ENCODE results near the gene UTP20.
A peak's percentile ranks its signal among the peaks of the same experiment; 100 is the strongest.

The UTP20 gene

GRCh38 chr12:101280006-101280505, at the start of gene UTP20:
TSS of gene UTP20 (plus strand) at chr12:101280105. CDS start at chr12:101280283, 178 bp downstream.
- peak; percentile 90 for DNase-seq (ENCODE audit: low read depth)

DNA sequence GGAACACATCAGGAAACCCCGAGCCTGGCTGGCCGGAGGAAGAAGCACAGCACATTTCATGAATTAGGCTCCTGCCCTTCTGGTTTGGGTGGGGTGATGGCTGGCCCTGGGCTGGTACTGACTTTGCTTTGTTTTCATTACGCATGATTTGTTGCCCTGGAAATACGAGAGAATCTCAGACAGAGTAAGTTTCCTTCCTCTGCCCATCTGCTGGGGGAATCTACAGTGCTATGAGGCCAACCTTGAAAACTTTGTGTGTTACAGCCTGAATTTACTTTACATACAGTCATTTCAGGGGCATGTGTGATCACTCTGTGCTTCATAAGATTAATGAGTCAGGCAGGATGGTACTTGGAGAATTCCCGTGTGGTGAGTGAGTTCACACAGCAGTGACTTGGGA, 49.4 kb upstream of the UTP20 start:
- no peak for DNase-seq (ENCODE audit: low read depth)

DNA sequence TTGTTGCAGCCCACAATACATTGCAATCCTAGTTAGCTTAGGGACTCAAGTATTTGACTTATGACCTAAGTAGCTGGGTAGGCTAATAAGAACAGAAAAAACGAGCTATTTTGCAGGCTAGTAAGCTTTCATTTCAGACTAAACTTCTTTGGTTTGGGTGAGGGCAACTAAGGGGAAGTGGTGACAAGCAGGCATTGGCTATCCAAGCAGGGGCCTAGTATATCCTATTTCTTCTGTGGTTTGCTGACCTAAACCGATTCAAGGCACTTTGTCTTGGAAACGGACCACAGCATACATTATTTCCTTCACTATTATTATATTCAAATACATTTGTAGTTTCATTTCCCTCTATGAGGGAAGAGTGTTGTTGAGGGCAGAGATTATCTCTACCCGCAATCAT, 48.3 kb upstream of the UTP20 start:
- DNase-seq (ENCODE audit: low read depth): no peak

DNA sequence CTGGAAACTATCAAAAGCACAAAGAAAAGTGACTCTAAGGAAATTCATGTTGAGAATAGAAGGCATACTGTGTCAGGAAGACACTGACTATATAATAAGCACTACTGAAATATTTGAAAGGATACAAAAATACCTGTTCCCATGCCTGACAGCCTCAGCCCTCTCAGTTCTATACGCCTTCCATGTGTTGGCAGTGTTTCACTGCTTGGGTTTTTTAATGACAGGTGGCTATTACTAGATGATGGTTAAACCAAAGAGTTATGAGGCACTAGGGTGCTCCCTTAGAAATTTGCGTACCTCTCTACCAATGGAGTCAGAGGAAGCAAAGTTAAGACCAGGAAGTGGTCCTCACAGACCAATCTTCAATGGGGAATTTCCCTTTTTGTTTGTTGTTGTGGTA, 44.2 kb upstream of the UTP20 start:
- no peak for DNase-seq (ENCODE audit: low read depth)

GRCh38 chr12:101238306-101238705, 41.6 kb upstream of the UTP20 start:
- no peak for DNase-seq (ENCODE audit: low read depth)

DNA sequence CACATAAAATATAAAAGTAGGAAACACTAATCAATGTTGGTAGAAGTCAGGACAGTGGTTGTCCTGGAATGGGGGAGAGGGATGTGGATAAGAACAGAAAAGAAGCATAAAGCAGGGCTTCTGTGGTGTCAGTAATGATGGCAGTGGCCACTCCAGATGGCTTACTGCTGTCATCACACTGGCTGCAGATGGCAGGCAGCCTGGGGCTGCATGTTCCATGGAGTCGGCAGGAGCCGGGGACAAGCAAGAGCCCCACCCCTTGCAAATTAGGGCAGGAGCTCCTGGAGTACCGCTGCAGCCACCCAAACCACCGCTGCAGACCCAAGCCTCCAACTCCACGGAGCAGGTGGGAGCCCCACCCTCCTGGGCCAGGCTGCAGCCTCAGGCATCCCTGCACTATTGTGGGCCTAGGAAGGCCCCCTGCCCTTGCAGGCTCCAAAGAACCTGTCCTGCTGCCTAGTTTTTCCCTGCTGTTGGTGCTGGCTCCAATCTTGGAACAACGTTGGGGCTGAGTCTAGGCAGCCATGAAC, 41.0 kb upstream of the UTP20 start:
- no peak for DNase-seq (ENCODE audit: low read depth)

DNA sequence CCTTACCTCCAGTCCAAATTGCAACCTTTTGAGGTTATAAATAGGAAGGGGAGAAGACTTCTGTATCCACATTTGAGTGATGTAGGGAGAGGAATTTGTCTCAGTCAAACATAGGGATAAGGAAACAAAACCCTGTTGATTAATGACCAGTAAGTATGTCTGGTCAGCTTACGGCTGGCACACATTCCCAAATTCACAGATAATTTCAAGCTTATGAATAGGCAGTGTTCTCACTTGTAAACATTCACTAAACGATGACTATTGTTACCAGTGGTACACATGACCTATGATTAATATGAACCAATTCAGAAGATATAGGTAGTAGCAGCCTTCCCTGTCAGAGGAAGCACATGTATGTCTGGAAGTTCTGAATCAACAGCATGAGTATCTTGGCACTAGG, 36.8 kb upstream of the UTP20 start:
- no peak for DNase-seq (ENCODE audit: low read depth)

GRCh38 chr12:101243616-101244015, 36.3 kb upstream of the UTP20 start:
- no peak for DNase-seq (ENCODE audit: low read depth)

DNA sequence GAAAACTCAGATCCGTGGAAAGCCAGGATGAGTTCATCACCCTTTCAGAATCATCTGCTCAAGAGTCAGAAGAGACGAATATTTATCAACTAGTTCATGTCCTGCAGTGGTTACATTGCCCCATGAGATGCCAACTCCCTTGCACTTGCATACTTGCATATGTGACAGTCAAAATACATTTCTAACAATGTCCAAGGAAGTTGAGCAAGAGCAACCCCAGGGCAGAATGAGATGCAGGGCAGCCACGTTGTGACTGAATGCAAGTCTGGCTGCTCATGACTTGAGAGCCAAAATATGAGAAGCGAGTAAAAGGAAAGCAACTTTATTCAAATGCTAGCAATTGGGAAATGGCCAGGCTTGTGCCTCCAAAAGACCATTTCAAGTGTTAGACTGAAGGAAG, 23.6 kb upstream of the UTP20 start:
- DNase-seq (ENCODE audit: low read depth): no peak

DNA sequence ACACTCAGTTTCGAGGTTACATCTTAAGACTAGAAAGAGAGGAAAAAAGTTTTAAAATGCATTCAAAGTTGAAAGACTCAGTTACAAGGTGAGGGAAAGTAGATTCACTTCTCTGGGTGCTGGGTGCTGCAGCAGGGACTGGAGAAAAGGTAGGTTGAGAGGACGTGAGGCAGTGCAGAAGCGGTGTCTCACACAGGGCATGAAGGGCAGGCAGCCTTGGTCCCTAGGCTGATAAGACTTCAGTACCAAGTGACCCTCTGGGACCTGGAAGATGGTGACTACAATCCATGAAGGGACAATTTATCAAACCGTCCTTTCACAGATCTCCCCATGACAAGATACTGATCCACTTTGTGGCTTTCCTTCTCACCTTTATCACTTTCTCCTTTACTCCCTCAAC, 22.5 kb upstream of the UTP20 start:
- DNase-seq (ENCODE audit: low read depth): no peak

GRCh38 chr12:101267111-101267510, 12.8 kb upstream of the UTP20 start:
- no peak for DNase-seq (ENCODE audit: low read depth)

- no peak for DNase-seq (ENCODE audit: low read depth)
Observed at GRCh38 chr12:101276433-101276832, 3.5 kb upstream of the UTP20 start.

- DNase-seq (ENCODE audit: low read depth): no peak
Observed at GRCh38 chr12:101277443-101277842, 2.5 kb upstream of the UTP20 start.

- DNase-seq (ENCODE audit: low read depth): no peak
Observed at GRCh38 chr12:101287357-101287756, 7.5 kb downstream of the UTP20 start.

- no peak for DNase-seq (ENCODE audit: low read depth)
Observed at GRCh38 chr12:101297661-101298060, 17.8 kb downstream of the UTP20 start.

GRCh38 chr12:101298426-101298825, 18.5 kb downstream of the UTP20 start:
- no peak for DNase-seq (ENCODE audit: low read depth)

GRCh38 chr12:101299346-101299745, 19.4 kb downstream of the UTP20 start:
- DNase-seq (ENCODE audit: low read depth): no peak

DNA sequence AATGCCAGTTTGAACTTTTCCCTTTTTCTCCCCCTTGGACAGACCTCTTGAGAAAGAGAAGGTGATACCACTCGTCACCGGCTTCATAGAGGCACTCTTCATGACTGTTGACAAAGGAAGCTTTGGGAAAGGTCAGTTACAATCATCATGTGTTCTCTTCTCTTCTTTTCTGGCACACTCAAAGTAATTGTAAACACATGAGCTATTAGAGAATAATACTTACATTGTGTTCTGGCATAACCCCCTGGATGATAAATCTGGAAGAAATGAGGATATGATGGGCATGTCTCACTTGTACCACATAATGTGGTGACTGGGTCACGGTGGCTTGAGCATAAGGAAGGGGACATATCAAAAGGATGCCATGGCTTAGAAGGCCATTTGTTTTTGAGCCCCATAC, 20.0 kb downstream of the UTP20 start:
- DNase-seq (ENCODE audit: low read depth): no peak

- DNase-seq (ENCODE audit: low read depth): no peak
Observed at GRCh38 chr12:101302741-101303140, 22.8 kb downstream of the UTP20 start.

DNA sequence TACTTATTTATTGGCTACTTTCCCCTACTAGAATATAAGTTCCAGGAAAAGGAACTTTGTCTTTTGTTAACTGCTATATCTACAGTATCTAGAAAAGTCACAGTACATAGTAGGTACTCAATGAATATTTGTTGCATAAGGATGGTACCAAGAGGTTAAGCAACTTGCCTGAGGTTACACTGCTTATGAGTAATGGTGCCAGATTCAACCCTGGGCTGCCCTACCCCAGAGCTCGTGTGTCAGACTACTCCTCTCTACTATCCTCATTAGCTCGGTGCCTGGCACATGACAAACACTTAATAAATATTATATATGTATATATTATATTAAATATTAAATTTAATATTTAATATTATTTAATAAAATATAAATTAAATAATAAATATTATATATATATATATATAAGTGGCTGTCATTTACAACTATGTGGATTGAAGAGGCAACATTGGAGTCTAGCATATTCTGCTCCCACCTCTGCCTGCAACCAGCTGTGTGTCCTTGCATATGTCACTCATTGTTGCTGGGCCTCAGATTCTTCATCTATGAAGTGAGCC, 25.4 kb downstream of the UTP20 start:
- DNase-seq (ENCODE audit: low read depth): no peak

DNA sequence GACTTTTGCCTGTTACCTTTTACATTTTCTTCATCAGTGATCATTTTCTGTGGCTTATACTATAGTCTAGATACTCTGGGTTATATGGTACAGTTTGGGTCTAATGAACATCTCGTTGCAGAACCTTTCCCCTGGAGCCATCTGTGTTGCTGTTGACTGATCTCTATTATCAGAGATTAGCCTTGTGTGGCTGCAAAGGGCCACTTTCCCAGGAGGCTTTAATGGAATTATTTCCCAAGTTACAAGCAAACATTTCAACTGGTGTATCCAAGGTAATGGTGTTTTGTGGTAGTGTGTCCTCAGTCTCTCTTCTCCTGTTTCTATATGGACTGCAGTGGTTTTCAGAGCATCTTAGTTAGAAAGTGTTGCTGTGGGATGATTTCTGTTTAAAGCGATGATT, 25.9 kb downstream of the UTP20 start:
- no peak for DNase-seq (ENCODE audit: low read depth)

DNA sequence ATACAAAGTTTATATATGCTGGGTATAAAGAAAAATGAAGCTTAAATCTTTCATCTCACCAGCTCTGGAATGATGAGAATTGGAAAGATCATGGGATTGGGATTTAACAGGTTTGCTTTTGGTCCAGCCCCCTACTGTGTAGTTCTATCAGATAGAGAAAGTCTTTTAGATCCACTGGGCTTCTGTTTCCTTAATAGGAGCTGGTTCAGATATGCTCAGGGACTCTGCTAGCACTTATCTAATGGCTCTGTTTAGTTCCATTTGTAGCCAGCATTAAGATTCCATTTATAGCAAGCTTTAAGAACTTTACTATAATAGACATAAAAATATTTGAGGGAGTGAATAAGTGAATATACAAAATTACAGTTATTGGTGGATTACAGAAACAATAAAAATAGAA, 42.6 kb downstream of the UTP20 start:
- DNase-seq (ENCODE audit: low read depth): no peak

- DNase-seq (ENCODE audit: low read depth): no peak
Observed at GRCh38 chr12:101323255-101323654, 43.4 kb downstream of the UTP20 start.

- no peak for DNase-seq (ENCODE audit: low read depth)
Observed at GRCh38 chr12:101325590-101325989, 45.7 kb downstream of the UTP20 start.

All from stimulated activated CD4-positive, alpha-beta T cell treated with anti-CD3 and anti-CD28 coated beads, Interleukin-2, amount 100 ng/mL, for 4 hours (primary cell).